Right lobe of liver (tissue), 4 donors: ENCODE results near the gene DAPK1.

Experiments
- CTCF ChIP-seq, 4 donors: fragments of 200-600 bp in 3 of 4; fragments of 450-650 bp in 1 of 4; IDR thresholded peaks; one replicate each; pipeline versions ENCODE4 v1.5.1 to v1.8.0; 2016 to 2022; ENCODE audit warnings: antibody characterized with exemption in 4 of 4, mild to moderate bottlenecking in 2 of 4
- POLR2A ChIP-seq: fragments of 450-650 bp; IDR thresholded peaks from one replicate; pipeline ENCODE4 v1.6.1; 2017; ENCODE audit warnings: antibody characterized with exemption, mild to moderate bottlenecking
- donor health status: DM: no; HTN: no; CAD: no.
- donor health status: DM: no; HTN: no; CAD: no.
- donor health status: DM: no; HTN: yes; CAD: no.

DNA sequence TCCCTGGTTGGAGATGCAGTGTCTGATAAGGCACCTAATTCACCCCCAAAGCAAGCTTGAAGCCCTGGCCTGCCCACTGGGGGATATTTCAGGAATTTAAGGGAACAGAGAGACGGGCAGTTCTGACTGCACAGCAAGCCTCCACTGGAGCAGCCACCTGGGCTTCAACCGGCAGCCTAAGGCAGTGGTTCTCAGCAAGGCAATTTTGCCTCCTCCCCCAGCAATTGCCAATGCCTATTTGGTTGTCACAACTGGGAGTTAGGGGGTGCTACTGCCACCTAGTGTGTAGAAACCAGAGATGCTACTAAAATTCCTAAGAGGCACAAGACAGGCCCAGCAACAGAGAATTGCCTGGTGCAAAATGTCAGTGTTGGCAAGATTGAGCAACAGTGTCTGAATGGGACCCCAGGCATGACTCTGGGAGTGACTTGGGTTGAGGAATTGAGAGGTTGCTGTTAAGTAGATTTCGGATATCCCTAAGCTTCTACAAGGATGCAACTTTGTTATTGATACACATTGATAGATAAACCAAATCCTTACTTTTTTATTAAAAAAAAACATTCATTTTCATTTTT is 169.6 kb downstream of the DAPK1 start:
- TF ChIP-seq CTCF (IDR thresholded peaks at IDR 0.05) (peak; percentile 20 to 44 (median 34)), POLR2A (no peak)
